Cardiac muscle cell (in vitro differentiated cells and primary cell): ENCODE results near the gene COL26A1. TPM values are rescaled to one million over a fixed set of nuclear protein-coding genes. Genes with fewer than 3 reads are reported as not detected.

Experiments used
- DNase-seq, 2 donors: peaks; one replicate each; pipeline versions ENCODE4 v3.0.0 to v3.0.0-alpha.2; 2010 to 2017; ENCODE audit warnings: low read depth in 1 of 2, low spot score in 1 of 2
- H3K27ac ChIP-seq: fragments of 200-600 bp; sonication (generic); 2 replicates; pipeline ENCODE4 v1.5.1; 2016
- H3K27me3 ChIP-seq: fragments of 200-600 bp; sonication (generic); 2 replicates; pipeline ENCODE4 v1.6.0; 2016; ENCODE audit warnings: control low read depth
- H3K36me3 ChIP-seq: fragments of 200-600 bp; sonication (generic); 2 replicates; pipeline ENCODE4 v1.5.1; 2016; ENCODE audit warnings: control low read depth
- H3K4me1 ChIP-seq: fragments of 200-600 bp; sonication (generic); 2 replicates; pipeline ENCODE4 v1.8.1; 2017; ENCODE audit warnings: low read depth, mild to moderate bottlenecking, mixed run types
- H3K4me3 ChIP-seq: fragments of 200-600 bp; sonication (generic); 2 replicates; pipeline ENCODE4 v1.5.1; 2016; ENCODE audit warnings: mild to moderate bottlenecking
- H3K9me3 ChIP-seq: fragments of 200-600 bp; sonication (generic); 2 replicates; pipeline ENCODE4 v1.5.1; 2017; ENCODE audit warnings: low read depth, mild to moderate bottlenecking, control low read depth
- CTCF ChIP-seq: IDR thresholded peaks from 2 replicates; pipeline ENCODE4 v1.5.1; 2012; ENCODE audit warnings: low read depth, mild to moderate bottlenecking, low read length
- polyA plus RNA-seq: library from polyadenylated mRNA; unstranded; fragments of >200 nt; fragmentation: Nextera tagmentation; extraction: Ambion mirVana; gene quantifications from 2 replicates; pipeline ENCODE4 v1.2.1, GENCODE V29; 2016
- total RNA-seq: library from RNA; depleted of rRNA; stranded (reverse); fragments of >200 nt; gene quantifications from 2 replicates; pipeline ENCODE4 v1.2.3, GENCODE V29; 2016

COL26A1 gene
- total and polyA plus RNA-seq, 2 experiments from 2014 or later, result 12.5 to 44.8 TPM

GRCh38 chr7:101589052-101589451, 226.4 kb downstream of the COL26A1 start:
- Histone ChIP-seq H3K27ac (no peak overlapping the region), H3K9me3 (no peaks in the 10 kb centered on the region), H3K36me3 (no peaks in the 10 kb centered on the region), H3K4me3 (no peak overlapping the region), H3K27me3 (no peaks in the 10 kb centered on the region), H3K4me1 (no peaks in the 10 kb centered on the region)
- TF ChIP-seq CTCF, result no peak
- no peak for DNase-seq

- TF ChIP-seq CTCF, result no peak
- H3K9me3 ChIP-seq, result no peaks in the 10 kb centered on the region
- no peak overlapping the region for H3K4me3 ChIP-seq
- H3K36me3 ChIP-seq, result no peaks in the 10 kb centered on the region
- DNase-seq, result no peak
- no peak overlapping the region for H3K27ac ChIP-seq
- H3K27me3 ChIP-seq, result no peaks in the 10 kb centered on the region
- no peaks in the 10 kb centered on the region for H3K4me1 ChIP-seq
These were observed 227.4 kb downstream of the COL26A1 start for GRCh38 chr7:101589976-101590662.

- Histone ChIP-seq H3K9me3 (no peaks in the 10 kb centered on the region), H3K4me1 (no peaks in the 10 kb centered on the region), H3K36me3 (no peaks in the 10 kb centered on the region), H3K4me3 (no peak overlapping the region), H3K27ac (no peak overlapping the region), H3K27me3 (no peaks in the 10 kb centered on the region)
- DNase-seq, result no peak
- no peak for TF ChIP-seq CTCF
These were observed 228.2 kb downstream of the COL26A1 start for GRCh38 chr7:101590663-101591435.

GRCh38 chr7:101591504-101591903, 228.8 kb downstream of the COL26A1 start:
- TF ChIP-seq CTCF, result no peak
- Histone ChIP-seq H3K4me1 (no peaks in the 10 kb centered on the region), H3K4me3 (no peak overlapping the region), H3K27me3 (no peaks in the 10 kb centered on the region), H3K27ac (no peak overlapping the region), H3K36me3 (no peaks in the 10 kb centered on the region), H3K9me3 (no peaks in the 10 kb centered on the region)
- no peak for DNase-seq

GRCh38 chr7:101593556-101593955, 230.9 kb downstream of the COL26A1 start:
- Histone ChIP-seq H3K27me3 (no peaks in the 10 kb centered on the region), H3K9me3 (no peaks in the 10 kb centered on the region), H3K4me1 (no peaks in the 10 kb centered on the region), H3K27ac (no peak overlapping the region), H3K36me3 (no peaks in the 10 kb centered on the region), H3K4me3 (no peak overlapping the region)
- no peak for TF ChIP-seq CTCF
- DNase-seq, result no peak
